ELF-1 (cell line): ENCODE data around the gene SLC26A1.
"Not testable (repeated sequence)": the region's sequence is repeated elsewhere in the genome, so short reads cannot be mapped to it uniquely, and the experiment has no call there.

Experiments
- DNase-seq: peaks from one replicate; pipeline ENCODE4 v3.0.0-alpha.2; 2016; ENCODE audit warnings: low read depth, low spot score

Gene SLC26A1

GRCh38 chr4:985123-985830 is 7.9 kb downstream of the SLC26A1 start:
- peak; percentile 74 for DNase-seq

GRCh38 chr4:984336-985054 is 8.7 kb downstream of the SLC26A1 start:
- no peak for DNase-seq

DNA sequence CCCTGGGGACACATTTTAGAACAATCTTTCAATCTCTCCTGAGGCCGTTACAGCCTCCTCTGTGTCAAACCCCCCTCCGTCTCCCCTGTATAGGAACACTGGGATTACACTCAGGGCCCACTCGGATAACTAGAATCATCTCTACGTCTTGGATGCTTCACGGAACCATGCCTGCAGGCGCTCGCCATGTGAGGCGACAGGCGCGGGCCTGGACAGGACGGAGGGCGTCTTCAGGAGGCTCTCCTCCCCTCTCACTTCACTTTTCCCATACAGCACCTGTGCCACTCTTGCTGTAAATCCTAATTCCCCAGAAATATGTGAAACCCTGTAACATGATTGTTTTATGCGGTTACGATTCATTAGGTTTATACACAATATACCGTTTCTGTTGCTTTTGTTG is 10.4 kb downstream of the SLC26A1 start:
- no peak for DNase-seq

DNA sequence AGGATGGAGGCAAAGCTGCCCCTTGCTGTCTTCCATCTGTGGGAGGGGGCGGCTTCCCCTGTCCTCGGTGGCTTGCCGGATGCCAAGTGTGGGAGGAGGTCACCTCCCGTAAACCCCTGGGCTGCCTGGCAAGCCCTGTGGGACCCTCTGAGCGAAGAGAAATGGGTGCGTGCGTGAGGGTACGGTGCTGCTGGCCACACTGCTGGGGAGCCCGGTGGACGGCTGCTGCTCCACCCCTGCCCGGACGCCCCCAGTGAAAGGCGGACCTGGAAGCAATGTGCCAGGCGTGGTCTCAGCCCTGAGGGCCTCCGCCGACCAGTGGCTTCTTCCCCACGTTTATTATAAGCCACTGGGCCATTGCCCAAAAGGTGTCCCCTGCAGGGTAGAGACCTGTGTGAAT is 10.9 kb downstream of the SLC26A1 start:
- no peak for DNase-seq

DNA sequence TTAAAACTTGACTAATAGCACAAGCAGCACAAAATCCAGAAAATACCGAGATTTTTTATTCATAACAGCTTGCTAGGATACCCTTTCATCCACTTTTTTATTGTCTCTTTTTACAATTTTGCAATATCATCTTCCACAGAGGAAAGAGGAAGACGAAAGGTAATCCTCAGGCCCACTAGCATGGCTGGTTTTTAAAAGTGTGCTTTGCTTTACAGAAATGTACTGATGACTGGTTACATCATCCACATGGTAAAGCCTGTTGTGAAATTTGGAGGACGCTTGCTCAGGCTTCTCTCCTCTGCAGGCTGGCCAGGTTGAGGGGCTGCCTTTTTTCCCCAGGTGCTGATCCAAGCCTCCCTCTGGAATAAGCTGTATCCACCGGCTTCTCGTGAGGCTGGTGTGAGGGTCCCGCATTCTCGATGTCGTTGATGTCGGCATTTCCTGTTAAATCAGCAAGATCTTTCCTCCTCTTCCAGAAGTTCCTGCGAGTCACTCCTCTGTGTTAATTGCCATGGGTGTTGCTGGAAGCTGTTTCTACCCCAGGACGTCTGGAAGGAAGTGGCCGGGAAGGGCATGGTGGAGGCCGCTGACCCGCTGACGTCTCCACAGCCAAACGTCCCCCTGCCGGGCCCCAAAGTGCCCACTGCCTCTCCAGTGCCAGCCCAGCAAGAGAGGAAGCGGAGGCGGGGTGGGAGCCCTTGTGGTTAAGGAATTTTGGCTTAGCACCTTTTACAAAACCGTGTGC is 14.1 kb downstream of the SLC26A1 start:
- DNase-seq = no peak

DNA sequence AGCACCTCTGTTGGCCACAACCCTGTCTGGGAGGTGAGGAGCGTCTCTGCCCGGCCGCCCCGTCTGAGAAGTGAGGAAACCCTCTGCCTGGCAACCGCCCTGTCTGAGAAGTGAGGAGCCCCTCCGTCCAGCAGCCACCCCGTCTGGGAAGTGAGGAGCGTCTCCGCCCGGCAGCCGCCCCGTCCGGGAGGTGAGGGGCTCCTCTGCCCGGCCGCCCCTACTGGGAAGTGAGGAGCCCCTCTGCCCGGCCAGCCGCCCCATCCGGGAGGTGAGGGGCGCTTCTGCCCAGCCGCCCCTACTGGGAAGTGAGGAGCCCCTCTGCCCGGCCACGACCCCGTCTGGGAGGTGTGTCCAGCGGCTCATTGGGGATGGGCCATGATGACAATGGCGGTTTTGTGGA is 17.2 kb downstream of the SLC26A1 start:
- DNase-seq = not testable (repeated sequence)

- no peak for DNase-seq
Measured at GRCh38 chr4:974668-975067, 18.5 kb downstream of the SLC26A1 start.

DNA sequence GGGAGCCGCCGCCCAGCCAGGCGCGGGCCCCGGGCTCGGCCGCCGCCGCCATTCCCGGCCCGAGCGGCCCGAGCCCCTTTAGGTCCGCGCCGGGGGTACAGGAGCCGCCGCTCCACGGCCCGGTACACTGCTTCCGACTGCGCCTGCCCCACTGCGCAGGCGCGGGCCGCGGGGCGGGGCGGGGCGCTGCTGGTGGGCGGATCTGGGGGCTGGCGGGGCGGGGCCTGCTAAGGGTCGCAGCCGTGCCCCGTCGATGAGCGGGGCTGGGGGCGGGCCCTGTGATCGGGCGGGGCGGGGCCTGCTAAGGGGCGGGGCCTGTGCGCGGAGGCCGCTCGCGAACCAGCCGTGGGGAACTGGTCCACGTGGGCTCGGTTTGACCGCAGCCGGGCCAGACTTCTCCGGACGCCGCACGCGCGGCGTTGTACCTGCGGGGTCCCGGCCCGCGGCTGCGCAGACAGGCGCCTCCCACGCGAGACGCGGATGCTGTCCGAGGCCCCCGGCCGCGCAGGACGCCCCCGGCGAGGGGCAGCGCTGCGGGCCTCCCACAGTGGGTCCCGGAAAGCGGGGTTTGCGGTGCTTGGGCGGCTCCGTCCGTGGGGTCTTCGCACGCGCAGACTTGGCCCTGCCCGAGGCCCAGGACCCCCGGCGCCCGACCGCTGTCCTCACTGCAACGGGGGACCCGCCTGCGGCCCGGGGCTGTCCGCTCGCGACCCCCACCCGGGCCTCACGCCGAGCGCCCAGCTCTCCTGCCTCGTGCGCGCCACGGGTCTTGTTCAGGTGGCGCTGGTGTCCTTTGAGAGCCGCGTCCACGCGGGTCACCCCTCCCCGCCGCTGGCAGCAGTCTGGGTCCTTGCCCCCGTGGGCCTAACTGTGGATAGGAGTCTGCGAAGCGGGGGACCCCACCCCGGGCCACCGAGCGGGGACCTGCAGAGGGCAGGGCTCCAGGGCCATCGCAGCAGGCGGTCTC is 19.5 kb downstream of the SLC26A1 start, which contains the start of gene DGKQ:
TSS of gene DGKQ (minus strand) at position 139 of the 967 bp plus-strand sequence. CDS start at position 52, 87 bp downstream.
- DNase-seq = no peak

DNA sequence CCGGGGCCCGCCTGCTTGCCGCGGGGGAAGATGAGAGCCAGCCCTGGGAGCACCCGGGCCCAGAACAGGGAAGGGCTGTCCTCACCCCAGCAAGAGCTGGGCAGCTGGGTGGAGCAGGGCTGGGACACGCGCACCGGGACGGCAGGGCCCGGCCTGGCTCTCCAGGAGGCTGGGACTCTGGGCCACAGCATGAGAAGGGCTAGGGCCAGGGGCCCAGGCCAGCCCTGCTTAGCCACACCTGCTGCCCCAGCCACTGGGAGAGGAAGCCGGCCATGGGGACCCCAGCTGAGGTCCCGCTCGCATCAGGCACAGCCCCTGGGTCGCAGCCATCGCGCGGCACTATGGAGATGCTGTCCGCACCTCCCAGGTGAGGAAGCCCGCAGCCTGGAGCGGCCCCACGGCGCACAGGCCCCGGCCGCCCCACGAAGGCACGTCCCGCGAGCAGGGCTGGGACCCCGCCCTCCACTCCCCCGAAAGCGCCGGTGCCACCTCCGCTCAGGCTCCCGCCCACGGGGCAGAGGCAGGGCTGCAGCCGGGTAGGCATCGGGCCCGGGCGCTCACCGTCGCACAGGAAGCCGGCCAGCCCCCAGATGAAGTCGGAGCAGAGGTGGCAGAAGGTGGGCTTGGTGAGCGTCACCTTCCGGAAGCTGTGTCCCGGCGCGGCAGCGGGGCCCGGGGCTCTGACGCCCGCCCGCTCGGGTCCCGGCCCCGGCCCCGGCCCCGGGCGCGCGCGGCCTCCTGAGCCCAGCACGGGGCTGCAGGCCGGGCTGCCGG is 20.4 kb downstream of the SLC26A1 start:
- DNase-seq = no peak

DNA sequence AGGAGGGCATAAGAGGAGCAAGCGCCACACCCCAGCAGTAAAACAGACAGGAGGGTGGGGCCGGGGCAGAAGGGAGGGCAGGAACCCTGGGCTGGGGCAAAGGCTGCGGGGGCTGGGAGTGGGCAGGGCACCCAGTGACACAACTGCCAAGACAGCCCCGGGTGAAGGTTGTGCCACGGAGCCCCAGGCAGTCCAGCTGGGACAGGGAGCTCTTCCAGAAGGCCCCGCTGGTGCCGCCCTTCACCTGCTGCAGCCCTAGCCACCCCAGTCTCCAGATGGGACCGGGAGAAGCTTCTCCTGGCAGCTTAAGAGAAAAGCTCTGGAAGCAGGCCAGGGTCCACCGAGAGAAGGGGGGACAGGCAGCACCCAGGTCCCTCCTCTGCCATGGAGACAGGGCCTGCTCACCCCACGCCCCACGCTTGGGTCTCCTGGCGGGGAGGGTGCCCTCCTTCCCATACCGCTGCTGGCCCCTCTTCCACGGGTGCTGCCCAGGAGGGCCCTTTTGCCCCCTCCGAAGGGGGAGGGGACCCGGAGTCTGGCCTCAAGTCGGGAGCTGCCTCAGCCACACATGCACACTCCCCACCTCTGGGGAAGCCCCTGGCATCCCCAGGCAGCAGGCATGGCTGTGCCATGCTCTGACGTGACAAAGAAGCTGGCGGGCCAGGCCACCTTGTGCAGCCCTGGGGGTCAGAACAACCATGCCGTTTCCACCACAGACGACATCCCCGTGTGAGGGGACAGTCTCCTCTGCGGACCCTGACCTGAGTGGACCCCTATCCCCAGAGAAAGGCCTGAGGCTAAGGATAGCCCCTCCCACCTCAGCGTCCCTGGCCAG is 21.3 kb downstream of the SLC26A1 start:
- DNase-seq = no peak

GRCh38 chr4:970854-971520 is 22.2 kb downstream of the SLC26A1 start:
- DNase-seq = no peak

- no peak for DNase-seq
Measured at GRCh38 chr4:970046-970745, 23.0 kb downstream of the SLC26A1 start.

DNA sequence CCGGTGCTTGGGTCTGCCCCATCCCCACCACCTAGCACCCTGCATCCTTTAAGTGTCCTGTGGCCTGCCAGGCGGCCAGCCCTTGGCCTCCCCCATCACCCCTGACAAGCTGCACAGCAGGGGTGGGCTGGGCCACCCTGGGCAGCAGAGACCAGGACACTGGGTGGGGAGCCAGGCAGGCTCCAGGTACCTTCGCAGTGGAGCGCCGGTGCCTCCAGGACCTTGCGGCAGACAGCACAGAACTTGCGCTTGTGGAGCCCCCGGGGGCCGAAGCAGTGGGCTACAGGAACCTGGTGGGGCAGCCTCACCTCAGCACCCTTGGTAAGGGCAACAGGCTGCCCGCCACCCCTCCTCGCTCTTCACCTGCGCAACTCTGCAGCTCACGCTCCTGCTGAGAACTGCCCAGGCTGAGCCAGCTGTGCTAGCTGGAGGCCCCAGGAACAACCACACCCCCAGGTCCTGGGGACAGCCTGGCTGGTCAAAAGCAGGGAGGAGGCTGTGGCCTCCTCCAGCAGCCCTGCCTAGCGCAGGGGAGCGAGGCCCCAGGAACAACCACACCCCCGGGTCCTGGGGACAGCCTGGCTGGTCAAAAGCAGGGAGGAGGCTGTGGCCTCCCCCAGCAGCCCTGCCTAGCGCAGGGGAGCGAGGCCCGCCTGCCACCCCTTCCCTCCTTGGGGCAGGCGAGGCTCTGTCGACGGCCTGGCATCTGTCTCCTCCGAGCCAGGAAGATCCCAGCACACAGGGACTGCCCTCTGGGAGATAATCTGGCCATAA is 24.4 kb downstream of the SLC26A1 start:
- DNase-seq = no peak

- no peak for DNase-seq
Measured at GRCh38 chr4:968221-968620, 25.0 kb downstream of the SLC26A1 start.

DNA sequence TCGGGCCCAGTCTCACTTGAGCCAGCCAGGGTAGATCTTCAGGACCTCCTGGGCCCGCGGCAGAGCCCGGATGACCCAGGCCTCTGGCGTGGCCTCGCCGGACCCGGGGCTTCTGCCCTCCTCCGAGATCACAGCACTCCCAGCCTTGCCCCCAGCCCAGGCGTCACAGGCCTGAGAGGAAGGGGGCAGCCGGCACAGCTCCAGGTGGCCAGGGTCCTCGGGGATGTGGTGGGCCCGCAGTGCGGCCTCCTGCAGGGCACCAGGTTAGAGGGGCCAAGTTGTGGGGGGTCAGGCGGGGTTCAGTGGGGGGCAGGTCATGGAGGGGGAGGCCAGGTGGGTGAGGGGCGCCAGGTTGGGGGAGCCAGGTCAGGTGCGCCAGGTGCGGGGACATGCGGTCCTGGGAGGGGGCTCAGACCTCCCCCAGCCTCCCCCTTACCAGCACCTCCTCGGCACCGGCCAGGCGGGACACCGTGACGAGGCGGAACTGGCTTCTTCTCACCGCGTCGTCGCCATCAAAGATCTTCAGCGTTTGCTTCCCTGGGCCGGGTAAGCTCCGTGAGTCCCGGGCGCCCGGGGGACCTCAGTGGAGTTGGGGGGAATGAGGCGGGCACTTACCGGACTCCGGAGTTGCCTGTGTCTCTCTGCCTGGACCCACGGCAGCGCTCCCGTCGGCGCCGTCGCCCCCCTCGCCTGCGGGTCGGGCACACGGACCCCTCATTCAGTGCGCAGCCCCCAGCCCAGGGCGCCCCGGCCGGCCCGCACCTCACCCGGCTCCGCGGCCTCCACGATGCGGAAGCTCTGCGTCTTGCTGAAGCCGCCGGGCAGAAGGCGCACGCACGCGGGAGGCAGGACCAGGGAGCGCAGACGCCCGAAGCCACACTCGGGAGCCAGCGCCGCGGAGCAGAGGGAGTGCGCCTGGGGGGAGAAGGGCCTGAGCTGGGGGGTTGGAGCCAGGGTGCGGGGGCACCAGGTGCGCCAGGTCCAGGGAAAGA is 25.8 kb downstream of the SLC26A1 start:
- DNase-seq = no peak
